Caco-2 (cell line): ENCODE data around the gene CXCL12. TPM values are rescaled to one million over a fixed set of nuclear protein-coding genes. Genes with fewer than 3 reads are reported as not detected.
A peak's percentile ranks its signal among the peaks of the same experiment; 100 is the strongest.

Experiments used
- BruUV-seq: library from RNA; stranded (reverse); fragments of 400-500 nt; replicated peaks from 2 replicates; lab custom pipeline; 2021; lab: Mats Ljungman, UMichigan
- CTCF ChIA-PET: fragments of 300-600 bp; sonication (Branson Sonifier 250); formaldehyde crosslinking; loops from one replicate; lab custom pipeline; 2022; ENCODE audit warnings: antibody characterized with exemption; lab: Charles Lee
- POLR2A ChIA-PET: fragments of 300-600 bp; sonication (Branson Sonifier 250); formaldehyde crosslinking; loops from one replicate; lab custom pipeline; 2022; ENCODE audit warnings: antibody characterized with exemption; lab: Charles Lee
- DNase-seq, 2 experiments: peaks; one replicate each; pipeline versions ENCODE4 v3.0.0 to v3.0.0-alpha.2; 2020 to 2022
- H3K27me3 ChIP-seq: replicated peaks from 2 replicates; pipeline ENCODE4 v1.6.0; 2011; ENCODE audit warnings: low read length; ENCODE audit not compliant: control insufficient read depth, insufficient read depth
- H3K36me3 ChIP-seq: 2 replicates; pipeline ENCODE4 v1.5.1; 2011; ENCODE audit warnings: low read length; ENCODE audit not compliant: control insufficient read depth, insufficient read depth
- H3K4me1 ChIP-seq: fragments of 250-450 bp; sonication (Bioruptor Pico); 2 replicates; pipeline ENCODE4 v1.5.1; 2020; ENCODE audit warnings: mild to moderate bottlenecking
- H3K4me3 ChIP-seq: 2 replicates; pipeline ENCODE4 v1.5.1; 2011; ENCODE audit warnings: low read depth, mild to moderate bottlenecking, control low read depth, low read length
- H3K9me3 ChIP-seq: fragments of 250-450 bp; sonication (Bioruptor Pico); 2 replicates; pipeline ENCODE4 v1.5.1; 2020; ENCODE audit warnings: mild to moderate bottlenecking, moderate library complexity
- H3K27ac Mint-ChIP-seq: one replicate; pipeline ENCODE4 v1.8.0; 2022; ENCODE audit warnings: mixed read lengths; ENCODE audit not compliant: unreplicated experiment
- H3K27me3 Mint-ChIP-seq: one replicate; pipeline ENCODE4 v1.8.0; 2022; ENCODE audit warnings: mixed read lengths; ENCODE audit not compliant: insufficient read depth, unreplicated experiment
- H3K36me3 Mint-ChIP-seq: one replicate; pipeline ENCODE4 v1.8.0; 2022; ENCODE audit warnings: mild to moderate bottlenecking, mixed read lengths; ENCODE audit not compliant: insufficient read depth, unreplicated experiment
- H3K4me1 Mint-ChIP-seq: one replicate; pipeline ENCODE4 v1.8.0; 2022; ENCODE audit warnings: low read depth, mixed read lengths; ENCODE audit not compliant: unreplicated experiment
- H3K4me3 Mint-ChIP-seq: one replicate; pipeline ENCODE4 v1.8.0; 2022; ENCODE audit warnings: mild to moderate bottlenecking, moderate library complexity, mixed read lengths; ENCODE audit not compliant: unreplicated experiment
- H3K9me3 Mint-ChIP-seq: one replicate; pipeline ENCODE4 v1.8.0; 2022; ENCODE audit warnings: mixed read lengths; ENCODE audit not compliant: unreplicated experiment
- CTCF ChIP-seq, 2 experiments: fragments of 200-600 bp in 1 of 2; IDR thresholded peaks; 1 replicate in 1 of 2; 2 replicates in 1 of 2; pipeline versions ENCODE4 v1.5.1 to v1.8.0; 2011 to 2022; ENCODE audit warnings: antibody characterized with exemption in 1 of 2, control low read depth in 1 of 2, inconsistent platforms in 1 of 2, low read depth in 1 of 2, low read length in 1 of 2, mild to moderate bottlenecking in 1 of 2, moderate library complexity in 1 of 2; ENCODE audit not compliant: insufficient read depth in 1 of 2, severe bottlenecking in 1 of 2, unreplicated experiment in 1 of 2
- intact Hi-C: fragments of 100-400 bp; cut with micrococcal nuclease; formaldehyde crosslinking; loops from one replicate; pipeline ENCODE4 v1.10.0; 2022; ENCODE audit not compliant: unreplicated experiment
- total RNA-seq: library from RNA; stranded (reverse); gene quantifications from 2 replicates; pipeline ENCODE4 v1.2.3, GENCODE V29; 2022

Gene CXCL12
- total RNA-seq, 1 experiment from 2014 or later, result 0.27 TPM

- ChIA-PET CTCF (no interaction called here), POLR2A (no interaction called here)
- Mint-ChIP-seq H3K9me3 (no peaks in the 10 kb centered on the region), H3K36me3 (no peaks in the 10 kb centered on the region), H3K4me1 (no peaks in the 10 kb centered on the region), H3K27ac (no peak overlapping the region), H3K4me3 (no peak overlapping the region), H3K27me3 (peaks cover 7% of the 10 kb centered on the region)
- Histone ChIP-seq H3K36me3 (no peaks in the 10 kb centered on the region), H3K4me1 (no peaks in the 10 kb centered on the region), H3K27me3 (no peaks in the 10 kb centered on the region), H3K4me3 (no peak overlapping the region), H3K9me3 (no peaks in the 10 kb centered on the region)
- DNase-seq, result no peak
- TF ChIP-seq CTCF (IDR thresholded peaks at IDR 0.05; ENCODE audit: insufficient read depth in 1 of 2, low read depth in 1 of 2, low read length in 1 of 2, severe bottlenecking in 1 of 2, unreplicated experiment in 1 of 2), result no peak
- no TSS peak for BruUV-seq
- intact Hi-C loops, result no loop called here
Measured at GRCh38 chr10:44337081-44337480, 47.8 kb downstream of the CXCL12 start.

- ChIA-PET CTCF (no interaction called here), POLR2A (no interaction called here)
- intact Hi-C loops, result no loop called here
- H3K9me3 Mint-ChIP-seq, result no peaks in the 10 kb centered on the region
- no peak overlapping the region for H3K4me3 Mint-ChIP-seq
- H3K4me3 ChIP-seq, result no peak overlapping the region
- H3K36me3 Mint-ChIP-seq, result no peaks in the 10 kb centered on the region
- H3K4me1 Mint-ChIP-seq, result no peaks in the 10 kb centered on the region
- no peaks in the 10 kb centered on the region for H3K27me3 ChIP-seq
- H3K27me3 Mint-ChIP-seq, result peaks cover 7% of the 10 kb centered on the region
- H3K36me3 ChIP-seq, result no peaks in the 10 kb centered on the region
- BruUV-seq, result no TSS peak
- H3K4me1 ChIP-seq, result no peaks in the 10 kb centered on the region
- DNase-seq, result peak in 1 of 2 experiments; percentile 25
- H3K27ac Mint-ChIP-seq, result no peak overlapping the region
- no peaks in the 10 kb centered on the region for H3K9me3 ChIP-seq
- TF ChIP-seq CTCF (IDR thresholded peaks at IDR 0.05; ENCODE audit: insufficient read depth in 1 of 2, low read depth in 1 of 2, low read length in 1 of 2, severe bottlenecking in 1 of 2, unreplicated experiment in 1 of 2), result no peak
Measured at GRCh38 chr10:44335330-44336021, 49.4 kb downstream of the CXCL12 start.

GRCh38 chr10:44334621-44335184 lies 50.2 kb downstream of the CXCL12 start:
- no peaks in the 10 kb centered on the region for H3K9me3 ChIP-seq
- no TSS peak for BruUV-seq
- intact Hi-C loops, result no loop called here
- H3K27me3 ChIP-seq, result no peaks in the 10 kb centered on the region
- no peak overlapping the region for H3K4me3 ChIP-seq
- no peaks in the 10 kb centered on the region for H3K9me3 Mint-ChIP-seq
- H3K27ac Mint-ChIP-seq, result no peak overlapping the region
- H3K4me3 Mint-ChIP-seq, result no peak overlapping the region
- no peaks in the 10 kb centered on the region for H3K4me1 ChIP-seq
- peaks cover 7% of the 10 kb centered on the region for H3K27me3 Mint-ChIP-seq
- no peak for DNase-seq
- H3K4me1 Mint-ChIP-seq, result no peaks in the 10 kb centered on the region
- POLR2A ChIA-PET, result no interaction called here
- TF ChIP-seq CTCF (IDR thresholded peaks at IDR 0.05; ENCODE audit: insufficient read depth in 1 of 2, low read depth in 1 of 2, low read length in 1 of 2, severe bottlenecking in 1 of 2, unreplicated experiment in 1 of 2), result no peak
- no peaks in the 10 kb centered on the region for H3K36me3 ChIP-seq
- no peaks in the 10 kb centered on the region for H3K36me3 Mint-ChIP-seq
- CTCF ChIA-PET, result no interaction called here
